Metanephros (tissue), 2 donors: ENCODE data around the gene TLCD4. TPM values are rescaled to one million over a fixed set of nuclear protein-coding genes. Genes with fewer than 3 reads are reported as not detected.

Experiments used
- small RNA-seq: library from RNA; depleted of rRNA; stranded (forward); fragments of <200 nt; gene quantifications from one replicate; pipeline ENCODE3, GENCODE V24; 2014; ENCODE audit warnings: low replicate concordance
- total RNA-seq: library from RNA; depleted of rRNA; stranded (reverse); fragments of >200 nt; gene quantifications from one replicate; pipeline ENCODE4 v1.2.3, GENCODE V29; 2014

Gene TLCD4
- total RNA-seq = 10.0 TPM

GRCh38 chr1:95117207-95118066, at the start of gene TLCD4:
Gene TLCD4 (plus strand): TSS chr1:95117355. CDS start chr1:95143902, 26,547 bp downstream.

GRCh38 chr1:95072532-95073419, 44.4 kb upstream of the TLCD4 start, which contains the start of gene ALG14:
Gene ALG14 (minus strand): TSS chr1:95072951. CDS start chr1:95072898, 53 bp downstream.

Small RNA genes within 50 kb of the gene (small RNA-seq; reads per million reads assigned to genes)
- not detected for gene RF00019

Other genes with a start within 250 kb of the TLCD4 start
- 249 TPM for gene CNN3, start 190.2 kb upstream of the TLCD4 start, total RNA-seq
- gene ALG14, start 44.4 kb upstream of the TLCD4 start, total RNA-seq = 4.3 TPM
- gene RWDD3, start 116.9 kb downstream of the TLCD4 start, total RNA-seq = 21.7 TPM